B cell (primary cell): ENCODE data around the gene FSIP1. TPM values are rescaled to one million over a fixed set of nuclear protein-coding genes. Genes with fewer than 3 reads are reported as not detected.

Source experiments
- ATAC-seq: fragments of 200-7000 bp; cut with Tn5 transposase; one replicate; pipeline ENCODE4 v1.10.0; 2021; ENCODE audit warnings: low read depth, mild to moderate bottlenecking, moderate number of reproducible peaks, moderate library complexity
- CTCF ChIA-PET: fragments of 350-600 bp; sonication (Branson Sonifier 250); formaldehyde crosslinking; loops from one replicate; lab custom pipeline; 2021; ENCODE audit warnings: antibody characterized with exemption, inconsistent platforms; lab: Charles Lee
- POLR2A ChIA-PET: fragments of 350-600 bp; sonication (Branson Sonifier 250); formaldehyde crosslinking; loops from one replicate; lab custom pipeline; 2021; ENCODE audit warnings: antibody characterized with exemption; lab: Charles Lee
- DNase-seq: peaks from one replicate; pipeline ENCODE4 v3.0.0; 2013
- H2AFZ ChIP-seq: 2 replicates; pipeline ENCODE4 v1.6.1; 2012; ENCODE audit warnings: mild to moderate bottlenecking, low read depth, low read length; ENCODE audit not compliant: insufficient read depth, poor library complexity, severe bottlenecking
- H3K27ac ChIP-seq, 2 donors: 1 replicate in 1 of 2; 2 replicates in 1 of 2; pipeline ENCODE4 v1.5.1; 2012 to 2013; ENCODE audit warnings: low read length in 2 of 2, mild to moderate bottlenecking in 2 of 2, moderate library complexity in 1 of 2
- H3K27me3 ChIP-seq, 4 experiments: fragments of 200-600 bp in 1 of 4; sonication (generic) in 1 of 4; replicated peaks in 1 of 4; 1 replicate in 2 of 4; 2 replicates in 2 of 4; pipeline versions ENCODE4 v1.6.1 to v1.7.0; 2013 to 2016; ENCODE audit warnings: low read length in 3 of 4, mild to moderate bottlenecking in 2 of 4, mixed read lengths in 1 of 4, moderate library complexity in 1 of 4; ENCODE audit not compliant: insufficient read depth in 4 of 4, control insufficient read depth in 3 of 4; ENCODE audit errors: control extremely low read depth in 1 of 4
- H3K36me3 ChIP-seq, 2 experiments: replicated peaks in 1 of 2; 1 replicate in 1 of 2; 2 replicates in 1 of 2; pipeline versions ENCODE4 v1.6.1 to v1.7.1; 2013; ENCODE audit warnings: low read length in 1 of 2; ENCODE audit not compliant: insufficient read depth in 2 of 2, control insufficient read depth in 1 of 2; ENCODE audit errors: control extremely low read depth in 1 of 2, extremely low read depth in 1 of 2
- H3K4me1 ChIP-seq, 2 donors: fragments of 200-600 bp in 1 of 2; sonication (generic) in 1 of 2; 1 replicate in 1 of 2; 2 replicates in 1 of 2; pipeline versions ENCODE4 v1.5.1 to v1.6.1; 2013 to 2017; ENCODE audit warnings: low read length in 2 of 2; ENCODE audit not compliant: control insufficient read depth in 2 of 2, insufficient read depth in 2 of 2
- H3K4me2 ChIP-seq: replicated peaks from 2 replicates; pipeline ENCODE3; 2012; ENCODE audit warnings: mild to moderate bottlenecking, low read depth, low read length; ENCODE audit not compliant: poor library complexity, severe bottlenecking
- H3K4me3 ChIP-seq, 5 experiments: fragments of 200-600 bp in 1 of 5; sonication (generic) in 1 of 5; 1 replicate in 3 of 5; 2 replicates in 2 of 5; pipeline versions ENCODE4 v1.5.1 to v1.7.0; 2011 to 2016; ENCODE audit warnings: low read length in 4 of 5, mild to moderate bottlenecking in 4 of 5, low read depth in 2 of 5, control low read depth in 1 of 5, moderate library complexity in 1 of 5; ENCODE audit not compliant: insufficient read depth in 1 of 5; ENCODE audit errors: control extremely low read depth in 1 of 5, extremely low read depth in 1 of 5
- H3K79me2 ChIP-seq: fragments of 200-600 bp; sonication (generic); one replicate; pipeline ENCODE4 v1.6.0; 2016; ENCODE audit warnings: low read length; ENCODE audit not compliant: control insufficient read depth, insufficient read depth
- H3K9ac ChIP-seq: fragments of 200-600 bp; sonication (generic); 2 replicates; pipeline ENCODE4 v1.6.1; 2017; ENCODE audit warnings: mild to moderate bottlenecking, low read length, moderate library complexity
- H3K9me3 ChIP-seq, 3 donors: one replicate each; pipeline versions ENCODE4 v1.6.1 to v1.7.1; 2013; ENCODE audit warnings: low read length in 2 of 3; ENCODE audit not compliant: control insufficient read depth in 2 of 3, insufficient read depth in 1 of 3; ENCODE audit errors: control extremely low read depth in 1 of 3
- H4K20me1 ChIP-seq: 2 replicates; pipeline ENCODE4 v1.6.0; 2012; ENCODE audit warnings: mild to moderate bottlenecking, low read length; ENCODE audit not compliant: insufficient read depth, control insufficient read depth, poor library complexity, severe bottlenecking
- H3K27ac Mint-ChIP-seq: one replicate; pipeline ENCODE4 v1.8.0; 2021; ENCODE audit warnings: mixed read lengths
- H3K27me3 Mint-ChIP-seq: one replicate; pipeline ENCODE4 v1.8.0; 2021; ENCODE audit warnings: mixed read lengths
- H3K4me1 Mint-ChIP-seq: one replicate; pipeline ENCODE4 v1.8.0; 2021; ENCODE audit warnings: mixed read lengths
- H3K4me3 Mint-ChIP-seq: one replicate; pipeline ENCODE4 v1.8.0; 2021; ENCODE audit warnings: mixed read lengths
- H3K9me3 Mint-ChIP-seq: one replicate; pipeline ENCODE4 v1.8.0; 2022; ENCODE audit warnings: mixed read lengths; ENCODE audit not compliant: insufficient read depth
- EZH2 ChIP-seq: IDR thresholded peaks from 2 replicates; pipeline ENCODE4 v1.6.1; 2012; ENCODE audit warnings: borderline replicate concordance, low read depth, mild to moderate bottlenecking, moderate library complexity, low read length; ENCODE audit not compliant: insufficient read depth, poor library complexity, severe bottlenecking
- WGBS: methylation state at CpG from one replicate; pipeline ENCODE4 v1.1.5; 2013; ENCODE audit warnings: missing lambda C conversion rate; ENCODE audit not compliant: insufficient coverage; 5-methylcytosine and 5-hydroxymethylcytosine counted together
- intact Hi-C: fragments of 100-400 bp; cut with micrococcal nuclease; formaldehyde crosslinking; loops from one replicate; pipeline ENCODE4 v1.10.0; 2022
- polyA plus RNA-seq: library from polyadenylated mRNA; depleted of rRNA; stranded (reverse); fragments of >200 nt; gene quantifications from 2 replicates; pipeline ENCODE4 v1.2.3, GENCODE V29; 2012
- total RNA-seq, 2 donors: library from RNA; stranded (reverse); fragments of 120-200 nt in 1 of 2; gene quantifications; 1 replicate in 1 of 2; 2 replicates in 1 of 2; pipeline versions ENCODE4 v1.2.3 to v1.2.4, GENCODE V29; 2013 to 2022
- TF ChIP-seq, protein P1 (sequence below): fragments of 200-600 bp; IDR thresholded peaks from one replicate; pipeline ENCODE4 v1.8.0; 2022; ENCODE audit warnings: antibody characterized with exemption, mild to moderate bottlenecking

FSIP1 gene
- total and polyA plus RNA-seq, 2 donors (not counting 1 experiment from before 2014, with no cell fraction given), result 0.19 to 0.49 TPM

DNA sequence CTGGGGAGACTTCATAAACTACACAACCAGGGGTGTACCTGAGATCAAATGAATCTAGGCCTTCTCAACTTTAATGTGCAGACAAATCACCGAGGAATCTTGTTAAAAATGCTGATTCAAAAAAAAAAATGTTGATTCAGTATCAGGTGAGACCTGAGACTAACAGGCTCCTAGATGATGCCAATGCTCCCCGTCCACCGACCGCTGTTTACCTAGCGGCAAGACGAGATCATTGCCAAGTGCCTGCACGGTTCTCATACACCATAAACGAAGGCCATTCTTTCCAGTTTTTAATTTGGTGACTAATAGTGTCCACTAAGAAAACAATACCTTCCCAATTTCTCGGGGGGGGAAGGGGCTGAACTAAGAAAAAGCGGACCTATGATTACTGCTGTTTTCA is 2.5 kb upstream of the FSIP1 start:
- H3K27ac Mint-ChIP-seq, result no peak overlapping the region
- Histone ChIP-seq H3K9me3 (no peaks in the 10 kb centered on the region), H2AFZ (no peak overlapping the region), H4K20me1 (no peaks in the 10 kb centered on the region), H3K79me2 (no peaks in the 10 kb centered on the region), H3K4me3 (no peak overlapping the region), H3K36me3 (peaks cover 0 to 4% of the 10 kb centered on the region in 2 experiments), H3K4me2 (no peak overlapping the region), H3K4me1 (peaks cover 17 to 18% of the 10 kb centered on the region in 2 donors), H3K9ac (no peak overlapping the region), H3K27me3 (no peaks in the 10 kb centered on the region), H3K27ac (no peak overlapping the region)
- POLR2A ChIA-PET, result no interaction called here
- no peaks in the 10 kb centered on the region for H3K27me3 Mint-ChIP-seq
- ATAC-seq, result no peak
- no peak overlapping the region for H3K4me3 Mint-ChIP-seq
- WGBS, result 100% methylated on average over 3 of the region's 10 CpGs
- TF ChIP-seq EZH2, result no peak
- TF ChIP-seq, protein P1, sequence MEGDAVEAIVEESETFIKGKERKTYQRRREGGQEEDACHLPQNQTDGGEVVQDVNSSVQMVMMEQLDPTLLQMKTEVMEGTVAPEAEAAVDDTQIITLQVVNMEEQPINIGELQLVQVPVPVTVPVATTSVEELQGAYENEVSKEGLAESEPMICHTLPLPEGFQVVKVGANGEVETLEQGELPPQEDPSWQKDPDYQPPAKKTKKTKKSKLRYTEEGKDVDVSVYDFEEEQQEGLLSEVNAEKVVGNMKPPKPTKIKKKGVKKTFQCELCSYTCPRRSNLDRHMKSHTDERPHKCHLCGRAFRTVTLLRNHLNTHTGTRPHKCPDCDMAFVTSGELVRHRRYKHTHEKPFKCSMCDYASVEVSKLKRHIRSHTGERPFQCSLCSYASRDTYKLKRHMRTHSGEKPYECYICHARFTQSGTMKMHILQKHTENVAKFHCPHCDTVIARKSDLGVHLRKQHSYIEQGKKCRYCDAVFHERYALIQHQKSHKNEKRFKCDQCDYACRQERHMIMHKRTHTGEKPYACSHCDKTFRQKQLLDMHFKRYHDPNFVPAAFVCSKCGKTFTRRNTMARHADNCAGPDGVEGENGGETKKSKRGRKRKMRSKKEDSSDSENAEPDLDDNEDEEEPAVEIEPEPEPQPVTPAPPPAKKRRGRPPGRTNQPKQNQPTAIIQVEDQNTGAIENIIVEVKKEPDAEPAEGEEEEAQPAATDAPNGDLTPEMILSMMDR, result no peak
- intact Hi-C loops, result loop anchor here (5.0 to 10.0 kb wide), 3 partner anchors 377 to 640 kb away; partner anchors contain the start of genes BUB1B and INAFM2
- CTCF ChIA-PET, result interaction anchor here (0.8 to 1.7 kb wide), 3 partner anchors 27 to 489 kb away, joined by 3 to 11 read pairs (median 4); no protein-coding TSS in a partner anchor
- no peaks in the 10 kb centered on the region for H3K9me3 Mint-ChIP-seq
- H3K4me1 Mint-ChIP-seq, result peaks cover 43% of the 10 kb centered on the region
- DNase-seq, result no peak

- POLR2A ChIA-PET, result no interaction called here
- DNase-seq (no peak), ATAC-seq (no peak)
- Mint-ChIP-seq H3K4me1 (peaks cover 43% of the 10 kb centered on the region), H3K27me3 (no peaks in the 10 kb centered on the region), H3K27ac (no peak overlapping the region), H3K9me3 (no peaks in the 10 kb centered on the region), H3K4me3 (no peak overlapping the region)
- Histone ChIP-seq H3K36me3 (peaks cover 0 to 4% of the 10 kb centered on the region in 2 experiments), H3K79me2 (no peaks in the 10 kb centered on the region), H2AFZ (no peak overlapping the region), H4K20me1 (no peaks in the 10 kb centered on the region), H3K27ac (peak overlapping the region in 1 of 2 donors; percentile 15), H3K4me2 (no peak overlapping the region), H3K4me1 (peaks cover 17 to 18% of the 10 kb centered on the region in 2 donors), H3K27me3 (no peaks in the 10 kb centered on the region), H3K9ac (no peak overlapping the region), H3K4me3 (no peak overlapping the region), H3K9me3 (no peaks in the 10 kb centered on the region)
- CTCF ChIA-PET, result interaction anchor here (0.8 to 1.7 kb wide), 3 partner anchors 27 to 490 kb away, joined by 3 to 11 read pairs (median 4); no protein-coding TSS in a partner anchor
- intact Hi-C loops, result loop anchor here (5.0 to 10.0 kb wide), 3 partner anchors 378 to 640 kb away; partner anchors contain the start of genes BUB1B and INAFM2
- 100% methylated on average over 2 of the region's 2 CpGs for WGBS
- TF ChIP-seq, protein P1, result no peak
- TF ChIP-seq EZH2, result no peak
These were observed 2.0 kb upstream of the FSIP1 start for GRCh38 chr15:39784638-39785037.
